Right ventricle myocardium inferior (tissue), 1 donor: ENCODE measurements around the gene GORAB. TPM values are rescaled to one million over a fixed set of nuclear protein-coding genes. Genes with fewer than 3 reads are reported as not detected.

ENCODE experiments used
- ATAC-seq: fragments of 200-7000 bp; cut with Tn5 transposase; one replicate; pipeline ENCODE4 v1.9.1; 2020; ENCODE audit warnings: mild to moderate bottlenecking, moderate library complexity
- DNase-seq: peaks from one replicate; pipeline ENCODE4 v3.0.0; 2021; ENCODE audit errors: missing footprints
- intact Hi-C: fragments of 100-400 bp; cut with DNase I; formaldehyde crosslinking; loops from one replicate; pipeline ENCODE4 v1.11.0; 2022
- total RNA-seq: library from RNA; stranded (reverse); fragmentation: NEBNext Ultra II Directional; extraction: Animal tissue kit (Norgen Biotek cat#: 25700); gene quantifications from one replicate; pipeline ENCODE4 v1.2.1, GENCODE V29; 2021
- donor health status: DM: no; HTN: yes; CAD: no; lungs with severe emphysema.

Gene GORAB
- total RNA-seq, 1 donor from 2014 or later: 7.8 TPM

- intact Hi-C loops: no loop called here
- ATAC-seq (peak; percentile 81), DNase-seq (no peak)
These were observed 48.9 kb downstream of the GORAB start for GRCh38 chr1:170580636-170581440.

- ATAC-seq (no peak), DNase-seq (no peak)
- intact Hi-C loops: no loop called here
These were observed 51.2 kb downstream of the GORAB start for GRCh38 chr1:170583186-170583585.

- peak; percentile 80 for ATAC-seq
- no peak for DNase-seq
- intact Hi-C loops: no loop called here
These were observed 54.6 kb downstream of the GORAB start for GRCh38 chr1:170586321-170587252.

- ATAC-seq: peak; percentile 52
- intact Hi-C loops: no loop called here
- DNase-seq: no peak
These were observed 55.3 kb downstream of the GORAB start for GRCh38 chr1:170587253-170587593.

- ATAC-seq (no peak), DNase-seq (no peak)
- intact Hi-C loops: no loop called here
These were observed 59.1 kb downstream of the GORAB start for GRCh38 chr1:170590921-170591705.

- intact Hi-C loops: no loop called here
- ATAC-seq (no peak), DNase-seq (no peak)
These were observed 60.7 kb downstream of the GORAB start for GRCh38 chr1:170592591-170593111.

GRCh38 chr1:170593173-170594011 is 61.4 kb downstream of the GORAB start:
- DNase-seq (no peak), ATAC-seq (no peak)
- intact Hi-C loops: no loop called here

GRCh38 chr1:170594066-170594626 is 62.2 kb downstream of the GORAB start:
- ATAC-seq (no peak), DNase-seq (no peak)
- intact Hi-C loops: no loop called here

GRCh38 chr1:170596701-170597100 is 64.7 kb downstream of the GORAB start:
- ATAC-seq: no peak

GRCh38 chr1:170598618-170599017 is 66.7 kb downstream of the GORAB start:
- intact Hi-C loops: no loop called here
- DNase-seq: no peak
- ATAC-seq: no peak

More at GRCh38 chr1:170596701-170597100, 64.7 kb downstream of the GORAB start:
- intact Hi-C loops: no loop called here
- no peak for DNase-seq

GRCh38 chr1:170599033-170599432 is 67.1 kb downstream of the GORAB start:
- intact Hi-C loops: no loop called here
- DNase-seq: no peak

GRCh38 chr1:170601866-170602265 is 69.9 kb downstream of the GORAB start:
- ATAC-seq (no peak), DNase-seq (no peak)
- intact Hi-C loops: no loop called here

More at GRCh38 chr1:170599033-170599432, 67.1 kb downstream of the GORAB start:
- ATAC-seq: no peak

Other genes with a start within 250 kb of the GORAB start
- gene PRRX1, start 132.0 kb downstream of the GORAB start, total RNA-seq: 46.3 TPM